HG03521 (cell line): ENCODE data around the gene ZFR.

Experiments used
- ATAC-seq: cut with Tn5 transposase; IDR thresholded peaks from one replicate; pipeline ENCODE4 v1.9.1; 2021; ENCODE audit warnings: mild to moderate bottlenecking, moderate library complexity; ENCODE audit not compliant: unreplicated experiment

The ZFR gene

GRCh38 chr5:32444431-32445286, at the start of gene ZFR:
TSS of gene ZFR (minus strand) at chr5:32444740. CDS start at chr5:32444658, 82 bp downstream.
- peak; percentile 83 for ATAC-seq

GRCh38 chr5:32490972-32491557, 46.5 kb upstream of the ZFR start:
- ATAC-seq, result no peak

GRCh38 chr5:32489791-32490562, 45.4 kb upstream of the ZFR start:
- ATAC-seq, result no peak

GRCh38 chr5:32487424-32487823, 42.9 kb upstream of the ZFR start:
- no peak for ATAC-seq

GRCh38 chr5:32487008-32487407, 42.5 kb upstream of the ZFR start:
- ATAC-seq, result no peak

- ATAC-seq, result no peak
These were observed 37.7 kb upstream of the ZFR start for GRCh38 chr5:32482193-32482592.

GRCh38 chr5:32479096-32479495, 34.6 kb upstream of the ZFR start:
- no peak for ATAC-seq

GRCh38 chr5:32476891-32477290, 32.4 kb upstream of the ZFR start:
- ATAC-seq, result no peak

GRCh38 chr5:32475334-32476097, 31.0 kb upstream of the ZFR start:
- no peak for ATAC-seq

GRCh38 chr5:32474209-32474854, 29.8 kb upstream of the ZFR start:
- no peak for ATAC-seq

GRCh38 chr5:32473072-32473471, 28.5 kb upstream of the ZFR start:
- no peak for ATAC-seq

- ATAC-seq, result no peak
These were observed 27.2 kb upstream of the ZFR start for GRCh38 chr5:32471784-32472183.

GRCh38 chr5:32465076-32465475, 20.5 kb upstream of the ZFR start:
- ATAC-seq, result no peak

GRCh38 chr5:32462618-32463017, 18.1 kb upstream of the ZFR start:
- ATAC-seq, result no peak

- no peak for ATAC-seq
These were observed 17.0 kb upstream of the ZFR start for GRCh38 chr5:32461441-32462120.

GRCh38 chr5:32460702-32461101, 16.2 kb upstream of the ZFR start:
- no peak for ATAC-seq

- no peak for ATAC-seq
These were observed 14.4 kb upstream of the ZFR start for GRCh38 chr5:32458880-32459495.

GRCh38 chr5:32455311-32455710, 10.8 kb upstream of the ZFR start:
- ATAC-seq, result no peak

GRCh38 chr5:32454821-32455220, 10.3 kb upstream of the ZFR start:
- no peak for ATAC-seq
